ENCODE results near the gene SERPINB4.
"Not testable (repeated sequence)": the region's sequence is repeated elsewhere in the genome, so short reads cannot be mapped to it uniquely, and the experiment has no call there.

SERPINB4 gene

DNA sequence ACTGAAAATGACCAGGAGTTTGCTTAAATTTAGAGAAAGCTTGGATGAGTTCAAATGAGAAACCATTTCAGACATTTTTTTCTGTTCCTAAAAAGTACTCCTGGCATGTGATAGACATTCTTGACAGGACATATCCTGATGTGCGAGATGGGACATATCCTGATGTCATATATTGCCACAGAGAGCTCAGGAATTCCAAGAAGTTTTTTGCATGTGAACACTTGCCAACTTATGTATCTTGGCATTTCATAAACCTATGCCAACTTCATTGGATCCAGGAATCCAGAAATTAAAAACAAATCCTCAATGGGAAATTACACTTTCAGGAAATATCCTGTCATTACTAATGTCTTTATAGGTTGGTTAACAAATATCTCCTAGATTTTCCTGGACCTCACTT lies 20.5 kb upstream of the SERPINB4 start:
- no peak overlapping the region for H3K27ac ChIP-seq (ENCODE audit: low read depth, low read length, severe bottlenecking)
- no peak overlapping the region for H3K4me3 ChIP-seq (ENCODE audit: extremely low read depth, insufficient read depth, low read length, poor library complexity, severe bottlenecking)
- WGBS, 2 experiments (ENCODE audit: insufficient coverage in 2 of 2) = 78% methylated on average over 1 of the region's 1 CpG; no CpG with 5 or more reads in 1 of the 2 experiments
- H3K4me1 ChIP-seq (ENCODE audit: control insufficient read depth, insufficient read depth, low read length, poor library complexity, severe bottlenecking) = no peaks in the 10 kb centered on the region
- no peaks in the 10 kb centered on the region for H3K9me3 ChIP-seq (ENCODE audit: control insufficient read depth, low read length)
- H3K36me3 ChIP-seq (ENCODE audit: control insufficient read depth, insufficient read depth, low read length) = no peaks in the 10 kb centered on the region

GRCh38 chr18:63661750-63662149 lies 17.7 kb upstream of the SERPINB4 start, which contains the start of gene SERPINB3:
TSS of gene SERPINB3 (minus strand) at chr18:63661893. CDS start at chr18:63661216, 677 bp downstream.
- H3K4me1 ChIP-seq (ENCODE audit: control insufficient read depth, insufficient read depth, low read length, poor library complexity, severe bottlenecking); H3K9me3 ChIP-seq (ENCODE audit: control insufficient read depth, low read length); H3K27ac ChIP-seq (ENCODE audit: low read depth, low read length, severe bottlenecking); H3K4me3 ChIP-seq (ENCODE audit: extremely low read depth, insufficient read depth, low read length, poor library complexity, severe bottlenecking); H3K36me3 ChIP-seq (ENCODE audit: control insufficient read depth, insufficient read depth, low read length): not testable (repeated sequence)
- no CpG with 5 or more reads among the region's 3 CpGs for WGBS, 2 experiments (ENCODE audit: insufficient coverage in 2 of 2)

GRCh38 chr18:63658920-63659319 lies 14.9 kb upstream of the SERPINB4 start:
- not testable (repeated sequence) for H3K4me3 ChIP-seq (ENCODE audit: extremely low read depth, insufficient read depth, low read length, poor library complexity, severe bottlenecking); H3K36me3 ChIP-seq (ENCODE audit: control insufficient read depth, insufficient read depth, low read length); H3K27ac ChIP-seq (ENCODE audit: low read depth, low read length, severe bottlenecking); H3K9me3 ChIP-seq (ENCODE audit: control insufficient read depth, low read length); H3K4me1 ChIP-seq (ENCODE audit: control insufficient read depth, insufficient read depth, low read length, poor library complexity, severe bottlenecking)
- 86 to 100% methylated on average over 1 to 2 of the region's 4 CpGs for WGBS, 2 experiments (ENCODE audit: insufficient coverage in 2 of 2)

DNA sequence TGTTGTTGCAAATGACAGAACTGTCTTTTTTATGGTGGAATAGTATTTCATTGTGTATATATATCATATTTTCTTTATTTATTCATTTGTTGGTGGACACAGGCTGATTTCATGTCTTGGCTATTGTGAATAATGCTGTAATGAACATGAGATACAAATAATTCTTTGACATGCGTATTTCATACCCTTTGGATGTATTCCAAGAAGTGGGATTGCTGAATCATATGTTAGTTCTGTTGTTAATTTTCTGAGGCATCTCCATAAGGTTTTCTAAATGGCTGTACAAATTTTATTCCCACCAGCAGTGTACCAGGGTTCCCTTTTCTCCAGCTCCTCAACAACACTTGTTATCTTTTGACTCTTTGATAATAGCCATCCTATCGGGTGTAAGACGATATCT lies 6.2 kb upstream of the SERPINB4 start:
- H3K4me1 ChIP-seq (ENCODE audit: control insufficient read depth, insufficient read depth, low read length, poor library complexity, severe bottlenecking); H3K27ac ChIP-seq (ENCODE audit: low read depth, low read length, severe bottlenecking); H3K9me3 ChIP-seq (ENCODE audit: control insufficient read depth, low read length); H3K4me3 ChIP-seq (ENCODE audit: extremely low read depth, insufficient read depth, low read length, poor library complexity, severe bottlenecking); H3K36me3 ChIP-seq (ENCODE audit: control insufficient read depth, insufficient read depth, low read length): not testable (repeated sequence)
- 80 to 83% methylated on average over 1 to 2 of the region's 3 CpGs for WGBS, 2 experiments (ENCODE audit: insufficient coverage in 2 of 2)

- 68 to 73% methylated on average over 5 to 6 of the region's 7 CpGs for WGBS, 2 experiments (ENCODE audit: insufficient coverage in 2 of 2)
- H3K27ac ChIP-seq (ENCODE audit: low read depth, low read length, severe bottlenecking) = no peak overlapping the region
- H3K4me1 ChIP-seq (ENCODE audit: control insufficient read depth, insufficient read depth, low read length, poor library complexity, severe bottlenecking) = no peaks in the 10 kb centered on the region
Measured at GRCh38 chr18:63648241-63648640, 4.2 kb upstream of the SERPINB4 start.

GRCh38 chr18:63646936-63647335 lies 2.9 kb upstream of the SERPINB4 start:
- no peaks in the 10 kb centered on the region for H3K4me1 ChIP-seq (ENCODE audit: control insufficient read depth, insufficient read depth, low read length, poor library complexity, severe bottlenecking)
- H3K27ac ChIP-seq (ENCODE audit: low read depth, low read length, severe bottlenecking) = no peak overlapping the region
- H3K36me3 ChIP-seq (ENCODE audit: control insufficient read depth, insufficient read depth, low read length) = no peaks in the 10 kb centered on the region
- no peaks in the 10 kb centered on the region for H3K9me3 ChIP-seq (ENCODE audit: control insufficient read depth, low read length)
- H3K4me3 ChIP-seq (ENCODE audit: extremely low read depth, insufficient read depth, low read length, poor library complexity, severe bottlenecking) = no peak overlapping the region

More at GRCh38 chr18:63648241-63648640, 4.2 kb upstream of the SERPINB4 start:
- H3K9me3 ChIP-seq (ENCODE audit: control insufficient read depth, low read length) = no peaks in the 10 kb centered on the region
- no peak overlapping the region for H3K4me3 ChIP-seq (ENCODE audit: extremely low read depth, insufficient read depth, low read length, poor library complexity, severe bottlenecking)
- H3K36me3 ChIP-seq (ENCODE audit: control insufficient read depth, insufficient read depth, low read length) = no peaks in the 10 kb centered on the region

GRCh38 chr18:63644694-63645093 lies 638 bp upstream of the SERPINB4 start:
- not testable (repeated sequence) for H3K4me3 ChIP-seq (ENCODE audit: extremely low read depth, insufficient read depth, low read length, poor library complexity, severe bottlenecking); H3K36me3 ChIP-seq (ENCODE audit: control insufficient read depth, insufficient read depth, low read length); H3K4me1 ChIP-seq (ENCODE audit: control insufficient read depth, insufficient read depth, low read length, poor library complexity, severe bottlenecking); H3K27ac ChIP-seq (ENCODE audit: low read depth, low read length, severe bottlenecking); H3K9me3 ChIP-seq (ENCODE audit: control insufficient read depth, low read length)
- no CpG with 5 or more reads among the region's 1 CpG for WGBS, 2 experiments (ENCODE audit: insufficient coverage in 2 of 2)

DNA sequence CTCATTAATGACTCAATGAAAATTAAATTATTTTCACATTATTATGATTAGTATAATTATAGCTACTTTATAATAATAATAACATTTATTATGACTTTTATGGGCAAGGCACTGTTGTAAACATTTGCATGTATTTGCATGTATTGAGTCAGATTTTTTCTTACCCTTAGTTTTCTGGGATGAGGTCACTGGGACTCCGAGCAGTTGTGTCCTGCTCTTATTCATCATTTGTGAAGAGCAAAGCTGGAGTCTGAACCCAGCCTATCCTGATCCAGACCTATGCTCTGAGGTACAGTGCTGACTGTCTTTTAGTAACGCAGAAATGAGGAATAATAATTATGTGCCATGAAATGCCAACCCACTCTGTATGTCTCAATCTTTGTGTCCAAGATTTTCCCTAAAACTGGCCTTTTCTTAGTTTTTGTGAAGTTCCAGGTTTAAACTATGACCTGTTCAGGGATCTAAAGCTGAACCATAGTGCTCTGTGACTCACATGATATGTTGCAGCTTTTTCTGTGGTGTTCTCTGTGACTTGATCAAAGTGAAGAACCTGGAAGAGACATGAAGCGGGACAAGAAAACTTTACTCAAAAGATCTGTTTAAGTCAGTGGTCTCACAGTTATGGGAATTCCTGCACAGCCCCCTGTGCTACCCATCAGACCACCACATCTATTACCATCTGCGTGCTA lies 1.2 kb downstream of the SERPINB4 start:
- not testable (repeated sequence) for H3K27ac ChIP-seq (ENCODE audit: low read depth, low read length, severe bottlenecking); H3K4me1 ChIP-seq (ENCODE audit: control insufficient read depth, insufficient read depth, low read length, poor library complexity, severe bottlenecking); H3K4me3 ChIP-seq (ENCODE audit: extremely low read depth, insufficient read depth, low read length, poor library complexity, severe bottlenecking); H3K9me3 ChIP-seq (ENCODE audit: control insufficient read depth, low read length); H3K36me3 ChIP-seq (ENCODE audit: control insufficient read depth, insufficient read depth, low read length)
- 60 to 86% methylated on average over 1 of the region's 4 CpGs for WGBS, 2 experiments (ENCODE audit: insufficient coverage in 2 of 2)

DNA sequence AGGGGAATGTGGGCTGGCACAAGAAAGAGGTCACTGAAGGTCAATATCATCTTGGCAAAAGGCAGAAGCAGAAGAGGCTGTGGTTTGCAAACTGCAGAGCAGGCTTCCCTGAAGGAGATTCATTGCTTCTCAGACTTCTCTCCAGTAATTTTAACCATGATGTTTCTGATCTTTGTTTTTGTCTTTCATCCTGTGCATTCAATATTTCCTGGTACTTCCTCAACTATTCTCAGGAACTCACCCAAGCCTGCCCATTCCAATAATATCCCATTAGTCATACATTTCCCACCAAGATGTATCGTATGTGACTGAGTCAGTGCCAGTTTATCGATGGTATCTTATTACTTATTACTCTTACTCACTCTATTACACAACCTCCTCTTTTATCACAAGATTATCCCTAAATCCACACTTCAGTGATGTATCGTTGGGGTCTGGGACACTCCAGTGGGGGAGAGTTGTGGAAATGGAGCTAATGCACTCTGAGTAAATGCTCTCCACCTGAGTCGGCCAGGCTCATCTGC lies 2.8 kb downstream of the SERPINB4 start:
- not testable (repeated sequence) for H3K36me3 ChIP-seq (ENCODE audit: control insufficient read depth, insufficient read depth, low read length); H3K27ac ChIP-seq (ENCODE audit: low read depth, low read length, severe bottlenecking); H3K9me3 ChIP-seq (ENCODE audit: control insufficient read depth, low read length); H3K4me1 ChIP-seq (ENCODE audit: control insufficient read depth, insufficient read depth, low read length, poor library complexity, severe bottlenecking); H3K4me3 ChIP-seq (ENCODE audit: extremely low read depth, insufficient read depth, low read length, poor library complexity, severe bottlenecking)
- 83 to 100% methylated on average over 1 of the region's 4 CpGs for WGBS, 2 experiments (ENCODE audit: insufficient coverage in 2 of 2)

DNA sequence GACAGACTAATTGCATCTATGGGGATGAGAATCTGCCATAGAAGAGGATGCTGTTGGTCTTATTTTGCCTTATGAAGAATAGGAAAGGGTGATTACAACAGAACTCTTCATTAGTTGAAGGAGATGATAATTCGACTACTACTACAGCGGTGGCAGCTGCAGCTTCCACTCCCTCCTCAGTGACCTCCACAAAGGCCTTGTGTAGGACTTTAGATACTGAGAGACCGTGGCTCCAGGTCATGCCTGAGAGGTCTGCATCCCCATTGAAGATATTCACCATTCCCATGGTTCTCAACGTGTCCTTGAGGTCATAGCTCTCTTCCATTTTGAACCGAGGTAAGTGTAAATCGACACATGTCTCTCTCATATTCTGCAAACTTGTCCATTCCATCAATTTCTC lies 6.4 kb downstream of the SERPINB4 start:
- Histone ChIP-seq H3K4me1 (ENCODE audit: control insufficient read depth, insufficient read depth, low read length, poor library complexity, severe bottlenecking) (no peaks in the 10 kb centered on the region), H3K4me3 (ENCODE audit: extremely low read depth, insufficient read depth, low read length, poor library complexity, severe bottlenecking) (no peak overlapping the region), H3K9me3 (ENCODE audit: control insufficient read depth, low read length) (no peaks in the 10 kb centered on the region), H3K36me3 (ENCODE audit: control insufficient read depth, insufficient read depth, low read length) (no peaks in the 10 kb centered on the region), H3K27ac (ENCODE audit: low read depth, low read length, severe bottlenecking) (no peak overlapping the region)
- 83 to 87% methylated on average over 1 to 5 of the region's 6 CpGs for WGBS, 2 experiments (ENCODE audit: insufficient coverage in 2 of 2)

DNA sequence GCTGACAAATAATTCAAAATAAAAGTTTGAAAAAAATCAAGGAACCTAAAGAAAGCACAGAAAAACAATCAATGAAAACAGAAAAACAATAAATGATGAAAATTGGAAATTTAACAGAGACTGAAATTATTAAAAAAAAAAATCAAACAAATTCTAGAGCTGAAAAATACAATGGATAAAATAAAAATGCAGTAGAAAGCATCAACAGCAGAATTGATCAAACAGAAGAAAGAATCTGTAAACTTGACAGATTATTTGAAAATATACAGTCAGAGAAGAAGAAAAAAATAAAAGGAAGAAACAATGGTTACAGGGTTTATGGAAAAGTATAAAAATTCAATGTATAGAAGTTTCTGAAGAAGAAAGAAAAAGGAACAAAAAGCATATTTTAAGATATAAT lies 16.2 kb downstream of the SERPINB4 start:
- no peak overlapping the region for H3K4me3 ChIP-seq (ENCODE audit: extremely low read depth, insufficient read depth, low read length, poor library complexity, severe bottlenecking)

More for the DNA sequence above, 16.2 kb downstream of the SERPINB4 start:
- H3K36me3 ChIP-seq (ENCODE audit: control insufficient read depth, insufficient read depth, low read length) = no peaks in the 10 kb centered on the region
- H3K4me1 ChIP-seq (ENCODE audit: control insufficient read depth, insufficient read depth, low read length, poor library complexity, severe bottlenecking) = no peaks in the 10 kb centered on the region
- no peak overlapping the region for H3K27ac ChIP-seq (ENCODE audit: low read depth, low read length, severe bottlenecking)
- H3K9me3 ChIP-seq (ENCODE audit: control insufficient read depth, low read length) = peaks cover 33% of the 10 kb centered on the region

Data from mesodermal cell (in vitro differentiated cells).